Esophagus (tissue), 2 donors: ENCODE results near the gene TNXB. TPM values are rescaled to one million over a fixed set of nuclear protein-coding genes. Genes with fewer than 3 reads are reported as not detected.
"Not testable (repeated sequence)": the region's sequence is repeated elsewhere in the genome, so short reads cannot be mapped to it uniquely, and the experiment has no call there.

Source experiments
- H3K27ac ChIP-seq, 2 donors: one replicate each; pipeline ENCODE4 v1.5.1; 2013; ENCODE audit warnings: low read depth in 2 of 2, mild to moderate bottlenecking in 2 of 2, inconsistent platforms in 1 of 2, low read length in 1 of 2, moderate library complexity in 1 of 2
- H3K27me3 ChIP-seq, 2 donors: one replicate each; pipeline ENCODE4 v1.6.1; 2013; ENCODE audit warnings: low read length in 2 of 2, control low read depth in 1 of 2, mild to moderate bottlenecking in 1 of 2; ENCODE audit not compliant: insufficient read depth in 2 of 2, control insufficient read depth in 1 of 2
- H3K36me3 ChIP-seq, 2 donors: one replicate each; pipeline ENCODE4 v1.6.1; 2013; ENCODE audit warnings: low read length in 1 of 2; ENCODE audit not compliant: control insufficient read depth in 2 of 2, insufficient read depth in 2 of 2
- H3K4me1 ChIP-seq, 2 donors: one replicate each; pipeline ENCODE4 v1.6.1; 2013; ENCODE audit warnings: low read length in 1 of 2; ENCODE audit not compliant: control insufficient read depth in 2 of 2, insufficient read depth in 2 of 2
- H3K4me3 ChIP-seq, 2 donors: one replicate each; pipeline ENCODE4 v1.5.1; 2013; ENCODE audit warnings: low read length in 2 of 2, mild to moderate bottlenecking in 2 of 2, low read depth in 1 of 2, moderate library complexity in 1 of 2
- H3K9me3 ChIP-seq, 2 donors: one replicate each; pipeline ENCODE4 v1.6.1; 2013; ENCODE audit warnings: mild to moderate bottlenecking in 2 of 2, low read depth in 1 of 2, low read length in 1 of 2, moderate library complexity in 1 of 2; ENCODE audit not compliant: control insufficient read depth in 2 of 2, insufficient read depth in 1 of 2
- WGBS, 2 donors: extraction: QIAGEN DNeasy Blood & Tissue Kit; methylation state at CpG; one replicate each; pipeline ENCODE4 v1.1.7; 2013; 5-methylcytosine and 5-hydroxymethylcytosine counted together
- polyA plus RNA-seq, 2 donors: library from polyadenylated mRNA; stranded (reverse); fragments of 200-250 nt; gene quantifications; one replicate each; pipeline ENCODE4 v1.2.3, GENCODE V29; 2013
- donor health status: healthy with polysubstance abuse.
- donor health status: Bipolar disorder and iron deficiency.

TNXB gene
- polyA plus RNA-seq, 2 donors, result 14.8 to 15.5 TPM

- not testable (repeated sequence) for H3K9me3 ChIP-seq, H3K36me3 ChIP-seq, H3K4me1 ChIP-seq, H3K27ac ChIP-seq, H3K27me3 ChIP-seq, H3K4me3 ChIP-seq
- WGBS, 2 donors, result 81 to 85% methylated on average over 20 of the region's 20 CpGs
Observed at GRCh38 chr6:32052626-32053025, 56.5 kb downstream of the TNXB start.

- Histone ChIP-seq H3K36me3 (no peaks in the 10 kb centered on the region), H3K4me3 (no peak overlapping the region), H3K27ac (no peak overlapping the region), H3K9me3 (no peaks in the 10 kb centered on the region), H3K4me1 (peaks cover 4 to 23% of the 10 kb centered on the region in 2 donors), H3K27me3 (no peaks in the 10 kb centered on the region)
- 64 to 65% methylated on average over 5 of the region's 5 CpGs for WGBS, 2 donors
Observed at GRCh38 chr6:32050562-32050961, 58.6 kb downstream of the TNXB start.

- not testable (repeated sequence) for H3K36me3 ChIP-seq, H3K27me3 ChIP-seq, H3K27ac ChIP-seq, H3K9me3 ChIP-seq, H3K4me3 ChIP-seq
- 86 to 92% methylated on average over 6 to 11 of the region's 11 CpGs for WGBS, 2 donors
- H3K4me1 ChIP-seq, result peaks cover 4 to 23% of the 10 kb centered on the region in 2 donors
Observed at GRCh38 chr6:32049736-32050135, 59.4 kb downstream of the TNXB start.

DNA sequence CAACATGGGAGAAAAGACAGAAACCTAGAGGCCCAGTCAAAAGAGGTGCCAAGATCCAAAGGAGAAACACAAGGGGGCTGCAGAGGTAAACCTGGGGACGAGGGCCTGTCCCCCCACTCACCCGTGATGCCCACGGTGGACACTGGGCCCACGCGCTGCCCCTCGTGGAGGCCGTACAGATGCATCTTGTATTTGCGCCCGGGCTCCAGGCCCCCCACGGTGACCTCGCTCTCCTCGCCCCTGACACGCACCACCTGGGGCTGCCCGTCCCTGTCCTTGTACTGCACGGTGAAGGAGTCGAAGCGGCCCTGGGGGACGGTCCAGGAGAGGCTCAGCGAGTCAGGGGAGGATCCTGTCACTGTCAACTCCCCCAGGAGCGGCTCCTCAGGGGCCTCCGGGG, 60.0 kb downstream of the TNXB start:
- H3K9me3 ChIP-seq, H3K27ac ChIP-seq, H3K36me3 ChIP-seq, H3K4me3 ChIP-seq, H3K27me3 ChIP-seq: not testable (repeated sequence)
- 91 to 96% methylated on average over 19 to 21 of the region's 21 CpGs for WGBS, 2 donors
- peaks cover 4 to 23% of the 10 kb centered on the region in 2 donors for H3K4me1 ChIP-seq

DNA sequence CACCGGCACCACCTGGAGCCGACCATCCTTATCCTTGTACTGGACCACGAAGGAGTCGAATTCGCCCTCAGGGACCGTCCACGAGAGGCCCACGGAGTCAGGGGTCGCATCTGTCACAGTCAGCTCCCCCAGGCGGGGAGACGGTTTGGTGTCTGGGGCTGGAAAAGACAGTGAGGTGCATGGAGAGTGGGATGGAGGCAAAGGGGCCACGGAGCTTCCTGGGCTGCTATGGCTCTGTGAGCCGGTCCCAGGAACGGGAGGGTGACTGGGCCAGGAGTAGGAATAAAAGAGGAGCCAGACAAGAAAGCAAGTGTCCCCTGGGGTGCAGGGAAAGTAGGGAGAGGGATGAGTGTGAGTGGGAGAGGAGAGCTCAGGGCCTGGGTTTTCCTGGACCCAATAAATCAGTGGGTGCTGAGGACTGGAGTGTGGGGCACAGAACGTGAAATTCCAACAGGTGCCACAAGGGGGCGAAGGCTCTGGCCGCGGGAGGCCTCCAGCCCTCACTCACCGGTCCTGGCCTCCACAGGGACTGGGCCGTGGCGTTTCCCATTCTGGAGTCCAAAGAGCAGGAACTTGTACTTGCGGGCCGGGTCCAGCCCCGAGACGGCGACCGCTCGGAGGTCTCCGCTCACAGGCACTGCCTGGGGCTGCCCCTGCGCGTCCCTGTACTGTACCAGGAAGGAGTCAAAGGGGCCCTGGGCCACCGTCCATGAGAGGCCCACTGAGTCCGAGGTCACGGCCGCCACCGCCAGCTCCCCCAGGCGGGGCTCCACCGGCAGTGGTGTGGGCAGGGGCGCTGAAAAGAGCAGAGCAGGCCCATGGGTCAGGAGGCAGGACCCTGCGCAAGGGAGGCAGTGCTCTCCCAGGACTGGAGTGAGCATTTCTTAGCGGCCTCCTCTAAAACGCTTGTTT, 61.0 kb downstream of the TNXB start:
- no peaks in the 10 kb centered on the region for H3K36me3 ChIP-seq
- H3K27me3 ChIP-seq, result no peaks in the 10 kb centered on the region
- H3K9me3 ChIP-seq, result no peaks in the 10 kb centered on the region
- peaks cover 4 to 23% of the 10 kb centered on the region in 2 donors for H3K4me1 ChIP-seq
- 50 to 52% methylated on average over 34 to 42 of the region's 42 CpGs for WGBS, 2 donors
- H3K4me3 ChIP-seq, result no peak overlapping the region
- peak overlapping the region; percentile 6 to 33 for H3K27ac ChIP-seq

- WGBS, 2 donors, result 68 to 78% methylated on average over 6 of the region's 6 CpGs
- Histone ChIP-seq H3K27ac (peak overlapping the region; percentile 22 to 76), H3K4me3 (no peak overlapping the region), H3K27me3 (no peaks in the 10 kb centered on the region), H3K9me3 (no peaks in the 10 kb centered on the region), H3K36me3 (no peaks in the 10 kb centered on the region), H3K4me1 (peaks cover 4 to 23% of the 10 kb centered on the region in 2 donors)
Observed at GRCh38 chr6:32047539-32047854, 61.6 kb downstream of the TNXB start.

GRCh38 chr6:32047084-32047478, 62.1 kb downstream of the TNXB start:
- H3K9me3 ChIP-seq, result no peaks in the 10 kb centered on the region
- H3K4me3 ChIP-seq, result no peak overlapping the region
- whole genome bisulfite sequencing, 2 donors, result 38 to 46% methylated on average over 11 of the region's 11 CpGs
- peaks cover 4 to 23% of the 10 kb centered on the region in 2 donors for H3K4me1 ChIP-seq
- H3K36me3 ChIP-seq, result no peaks in the 10 kb centered on the region
- no peaks in the 10 kb centered on the region for H3K27me3 ChIP-seq
- peak overlapping the region; percentile 22 to 76 for H3K27ac ChIP-seq

GRCh38 chr6:32046450-32047083, 62.6 kb downstream of the TNXB start:
- H3K4me1 ChIP-seq, result peaks cover 4 to 23% of the 10 kb centered on the region in 2 donors
- H3K36me3 ChIP-seq, result no peaks in the 10 kb centered on the region
- 27% methylated on average over 14 of the region's 14 CpGs for WGBS, 2 donors
- peak overlapping the region; percentile 11 to 35 for H3K27ac ChIP-seq
- no peaks in the 10 kb centered on the region for H3K9me3 ChIP-seq
- H3K27me3 ChIP-seq, result no peaks in the 10 kb centered on the region
- H3K4me3 ChIP-seq, result no peak overlapping the region

DNA sequence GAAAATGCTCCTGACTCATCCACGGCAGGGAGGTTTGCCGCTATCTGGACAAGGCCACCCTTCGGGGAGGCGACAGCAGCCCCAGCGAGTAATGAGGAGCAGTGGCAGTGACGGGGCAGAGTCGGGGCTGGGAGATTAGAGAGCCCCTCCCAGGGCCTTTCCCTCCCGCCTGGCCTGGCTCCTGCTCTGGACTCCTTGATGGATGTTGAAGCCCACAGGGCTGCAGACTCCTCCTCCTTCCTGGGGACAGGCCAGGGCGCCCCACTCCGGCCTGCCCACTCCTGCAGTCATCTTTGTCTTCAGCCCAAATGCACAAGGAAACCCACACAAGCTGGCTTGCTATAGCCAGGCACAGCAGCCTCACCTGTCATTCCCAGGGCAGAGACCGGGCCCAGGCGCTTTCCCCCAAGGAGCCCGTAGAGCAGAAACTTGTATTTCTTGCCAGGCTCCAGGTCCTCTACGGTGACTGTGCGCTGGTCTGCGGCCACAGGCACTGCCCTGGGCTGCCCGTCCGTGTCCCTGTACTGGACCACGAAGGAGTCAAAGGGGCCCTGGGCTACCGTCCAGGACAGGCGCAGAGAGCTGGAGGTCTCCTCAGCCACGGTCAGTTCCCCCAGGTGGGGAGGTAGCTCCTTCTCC, 63.2 kb downstream of the TNXB start:
- WGBS, 2 donors, result 61 to 63% methylated on average over 20 to 22 of the region's 22 CpGs
- Histone ChIP-seq H3K4me3 (no peak overlapping the region), H3K27me3 (no peaks in the 10 kb centered on the region), H3K27ac (peak overlapping the region; percentile 11 to 34), H3K9me3 (no peaks in the 10 kb centered on the region), H3K4me1 (peaks cover 4 to 23% of the 10 kb centered on the region in 2 donors), H3K36me3 (no peaks in the 10 kb centered on the region)
